C4-2B (cell line): ENCODE measurements around the gene TPM4.

Experiments used
- CTCF ChIP-seq: fragments of 450-650 bp; conservative IDR thresholded peaks from 2 replicates; pipeline ENCODE4 v1.5.1; 2017; ENCODE audit warnings: mild to moderate bottlenecking
- ZFX ChIP-seq: fragments of 450-650 bp; IDR thresholded peaks from 2 replicates; pipeline ENCODE4 v1.6.1; 2017

GRCh38 chr19:16073481-16073880, 2.8 kb upstream of the TPM4 start:
- no peak for TF ChIP-seq CTCF
- no peak for TF ChIP-seq ZFX
